HG03565 (cell line): Measurements from ENCODE around the gene NRG2.

ENCODE experiments used
- ATAC-seq: cut with Tn5 transposase; IDR thresholded peaks from one replicate; pipeline ENCODE4 v1.9.1; 2021; ENCODE audit warnings: mild to moderate bottlenecking, moderate library complexity; ENCODE audit not compliant: unreplicated experiment

The NRG2 gene

GRCh38 chr5:139975306-139975705, 67.8 kb downstream of the NRG2 start:
- no peak for ATAC-seq

GRCh38 chr5:139974661-139975060, 68.4 kb downstream of the NRG2 start:
- ATAC-seq = no peak

DNA sequence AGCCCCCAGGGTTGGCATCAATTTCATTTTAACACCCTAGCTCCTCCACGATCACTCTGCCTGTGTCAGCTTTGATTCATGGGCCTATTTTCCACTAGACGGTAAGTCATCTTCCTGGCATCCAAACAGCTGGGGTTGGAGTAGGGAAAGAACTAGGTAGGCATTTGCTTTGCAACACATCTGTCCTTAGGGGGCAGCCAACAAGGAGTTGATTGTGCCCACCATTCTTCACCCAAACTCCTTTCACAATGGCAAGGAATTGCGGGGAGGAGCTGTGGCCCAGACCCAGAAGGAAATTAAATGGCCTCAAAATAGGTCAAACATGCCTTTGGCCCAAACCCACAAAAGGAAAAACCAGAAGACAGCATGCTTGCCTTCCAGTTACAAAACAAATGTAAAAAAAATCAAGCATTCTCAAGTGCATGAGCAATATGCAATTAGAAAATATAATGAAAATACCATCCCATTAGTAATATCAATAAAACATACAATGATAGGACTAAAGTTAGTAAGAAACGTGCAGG, 71.8 kb downstream of the NRG2 start:
- no peak for ATAC-seq

DNA sequence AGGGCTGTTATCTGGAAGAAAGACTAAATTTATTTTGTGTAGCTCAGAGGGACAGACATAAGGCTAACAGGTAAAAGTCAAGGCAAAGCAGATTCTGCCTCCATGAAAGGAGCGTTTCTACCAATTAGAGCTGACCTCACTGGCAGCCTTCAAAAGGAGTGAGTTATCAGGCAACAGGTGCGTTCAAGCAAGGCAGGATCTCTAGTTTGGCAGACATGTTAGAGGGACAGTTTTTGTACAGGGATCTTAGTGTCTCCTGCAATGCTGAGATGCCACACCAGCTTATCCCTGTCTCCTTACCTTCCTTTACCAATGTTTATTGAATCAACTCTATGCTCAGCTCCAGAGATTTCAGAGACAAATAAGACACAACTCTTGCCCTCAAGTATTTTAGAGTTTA, 73.8 kb downstream of the NRG2 start:
- no peak for ATAC-seq

DNA sequence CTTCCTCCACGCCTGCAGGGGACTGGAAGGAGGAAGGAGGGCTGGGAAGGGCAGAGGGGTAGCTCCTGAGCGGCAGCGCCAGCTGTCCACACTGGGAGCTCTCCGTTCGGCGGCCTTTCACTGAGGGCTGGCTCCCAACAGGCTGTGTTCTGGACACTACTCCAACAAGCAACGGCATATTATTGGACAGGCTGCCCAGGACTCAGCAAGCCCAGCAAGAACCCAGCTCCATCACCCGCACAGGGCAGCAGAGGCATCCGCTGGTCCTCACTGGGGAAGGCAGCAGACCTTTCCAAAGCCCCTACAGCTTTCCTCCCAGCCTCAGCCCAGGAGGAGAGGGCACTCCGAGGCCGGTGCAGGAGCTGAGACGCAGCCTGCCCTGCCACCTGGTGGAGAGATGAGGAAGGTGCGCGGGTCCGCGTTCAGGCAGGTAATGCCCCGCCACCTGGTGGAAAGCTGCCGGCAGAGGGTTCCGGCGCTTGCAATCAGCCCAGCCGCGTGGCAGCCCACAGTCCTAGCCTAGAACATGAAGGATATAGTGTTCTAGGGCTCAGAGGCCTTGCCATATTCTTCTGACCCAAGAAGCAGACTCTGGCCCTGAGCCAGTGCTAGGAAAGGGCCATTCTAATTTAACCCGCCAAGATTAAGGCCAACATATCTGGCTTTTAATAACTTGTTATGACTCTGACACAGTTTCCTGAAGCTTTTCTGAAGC, 74.4 kb downstream of the NRG2 start:
- peak; percentile 88 for ATAC-seq

- ATAC-seq = no peak
These were observed 75.7 kb downstream of the NRG2 start for GRCh38 chr5:139967353-139967752.

GRCh38 chr5:139966856-139967255, 76.2 kb downstream of the NRG2 start:
- no peak for ATAC-seq

GRCh38 chr5:139964994-139965565, 78.0 kb downstream of the NRG2 start:
- no peak for ATAC-seq

DNA sequence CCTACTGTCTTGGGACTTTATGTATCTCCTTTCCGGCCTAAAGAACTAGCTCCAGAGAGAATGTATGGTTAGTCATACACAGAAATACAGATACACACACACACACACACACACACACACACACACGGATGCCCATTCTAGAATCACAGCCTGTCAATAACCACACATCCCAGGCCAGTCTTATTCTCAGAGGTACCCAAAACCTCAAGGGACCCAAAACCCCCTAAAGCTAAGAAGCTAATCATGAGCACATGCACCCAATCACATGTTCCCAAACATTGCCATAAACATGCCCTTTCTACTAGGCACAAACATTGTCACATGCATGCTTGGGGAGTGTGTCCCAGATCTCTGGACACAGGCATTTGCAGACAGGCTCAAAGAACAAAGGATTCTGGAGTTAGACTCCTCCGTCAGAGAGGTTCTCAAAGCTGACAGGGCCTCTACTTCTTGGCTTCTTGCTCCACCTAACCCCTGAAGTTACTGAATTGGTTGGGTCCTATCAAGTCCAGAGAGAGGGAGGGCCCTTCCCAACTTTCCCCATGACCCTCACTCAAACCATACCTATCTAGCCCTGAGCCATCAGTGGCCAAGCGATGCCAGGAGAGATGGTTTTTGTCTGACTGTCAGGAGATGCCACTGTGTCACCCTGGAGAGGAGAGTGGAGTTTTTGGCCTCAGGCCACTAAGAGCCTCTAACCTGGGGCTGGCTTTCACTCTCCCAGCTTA, 78.7 kb downstream of the NRG2 start:
- ATAC-seq = no peak

GRCh38 chr5:139962445-139962844, 80.7 kb downstream of the NRG2 start:
- ATAC-seq = no peak

DNA sequence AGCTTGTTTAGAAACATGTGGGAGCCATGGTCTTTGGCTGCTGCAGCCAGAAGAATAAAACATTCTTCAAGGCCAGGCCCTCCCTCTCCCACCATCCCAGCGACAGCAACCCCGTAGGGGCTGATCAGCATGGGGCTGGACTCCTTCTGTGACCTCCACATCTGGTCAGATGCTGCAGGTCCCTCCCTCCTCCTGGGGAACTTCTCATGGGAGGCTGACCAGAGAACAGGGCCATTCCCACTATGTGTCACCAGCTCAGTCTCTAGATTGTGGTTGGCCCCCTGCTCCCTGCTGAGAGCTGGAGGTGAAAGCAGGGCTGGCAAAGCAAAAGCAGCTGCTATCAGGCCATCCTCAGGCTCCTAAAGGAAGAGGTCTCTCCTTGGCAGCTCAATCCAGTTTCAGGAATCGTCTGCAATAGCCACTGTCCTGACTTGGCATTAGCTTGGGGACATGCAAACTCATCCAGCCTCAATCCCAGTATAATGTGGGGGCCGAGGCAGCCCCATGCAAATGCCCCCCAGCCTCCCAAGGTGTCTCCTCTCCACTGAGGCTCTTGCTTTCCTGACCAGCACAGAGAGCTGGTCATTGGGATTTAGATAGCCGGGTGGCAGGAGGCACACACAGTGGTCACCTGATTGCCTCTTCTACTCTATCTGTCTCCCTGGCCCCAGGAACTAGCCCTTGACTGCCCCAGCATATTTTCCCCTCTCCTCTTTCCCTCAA, 81.5 kb downstream of the NRG2 start:
- ATAC-seq = no peak

DNA sequence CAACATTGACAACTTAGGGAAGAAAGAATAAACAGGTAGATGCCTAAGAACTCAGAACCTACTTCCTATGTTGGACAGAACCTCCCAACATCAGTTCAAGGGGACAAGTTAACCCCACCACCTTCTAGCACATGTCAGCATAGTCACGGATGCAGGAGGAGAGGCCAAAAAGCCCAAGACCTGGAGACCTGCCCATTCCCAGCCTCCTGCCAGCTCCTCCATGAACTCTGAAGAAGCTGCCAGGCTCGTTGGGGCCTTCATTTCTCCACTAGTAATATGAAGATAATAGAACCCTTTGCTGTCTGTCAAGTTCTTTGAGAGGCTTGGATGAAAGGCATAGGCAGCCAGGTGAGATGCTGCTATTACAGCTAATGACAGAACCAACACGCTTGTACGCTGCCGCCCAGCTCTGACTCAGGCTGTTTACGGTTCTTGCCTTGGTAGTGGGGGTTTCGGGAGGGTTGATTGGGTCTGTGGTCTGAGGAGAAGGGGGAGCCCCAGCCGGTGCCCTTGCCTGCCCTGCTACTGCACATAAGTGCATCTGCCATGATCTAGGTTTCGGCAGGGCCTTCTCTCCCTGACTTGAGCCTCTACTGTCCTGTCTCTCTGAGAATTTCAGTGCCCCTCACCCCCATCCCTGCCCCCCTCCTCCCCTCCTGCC, 82.2 kb downstream of the NRG2 start:
- peak; percentile 74 for ATAC-seq

DNA sequence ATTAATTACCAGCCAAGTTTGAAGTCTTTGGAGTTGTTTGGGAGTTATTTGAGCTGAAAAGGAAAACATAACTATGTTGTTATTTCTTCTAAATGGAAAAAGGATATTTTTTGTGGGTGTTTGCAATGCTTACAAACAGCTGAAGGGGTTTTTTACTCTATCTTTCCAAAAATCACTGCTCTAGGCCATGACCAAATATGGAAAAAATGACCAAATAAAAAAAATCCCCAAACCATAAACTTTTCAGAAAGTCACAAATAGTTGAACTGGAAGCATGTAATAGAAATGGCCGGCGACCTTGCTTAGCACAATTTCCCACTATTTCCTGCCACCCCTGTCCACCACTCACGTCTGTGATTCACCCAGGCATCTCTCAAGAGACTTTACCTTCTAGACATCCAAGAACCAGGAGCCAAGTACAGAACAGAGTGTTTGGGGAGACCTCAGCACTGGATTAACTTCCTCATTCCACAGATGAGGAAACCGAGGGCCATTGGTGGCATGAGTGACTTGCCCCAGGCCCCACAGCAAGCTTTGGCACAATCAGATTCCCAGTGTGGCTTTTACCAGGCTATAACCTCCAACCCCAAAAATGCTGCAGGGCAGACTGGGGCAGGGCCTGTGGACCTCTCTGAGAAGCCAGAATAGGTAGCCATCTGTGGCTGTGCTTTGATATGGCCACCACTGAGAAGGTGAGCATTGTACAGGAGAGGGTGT, 84.5 kb downstream of the NRG2 start:
- no peak for ATAC-seq

DNA sequence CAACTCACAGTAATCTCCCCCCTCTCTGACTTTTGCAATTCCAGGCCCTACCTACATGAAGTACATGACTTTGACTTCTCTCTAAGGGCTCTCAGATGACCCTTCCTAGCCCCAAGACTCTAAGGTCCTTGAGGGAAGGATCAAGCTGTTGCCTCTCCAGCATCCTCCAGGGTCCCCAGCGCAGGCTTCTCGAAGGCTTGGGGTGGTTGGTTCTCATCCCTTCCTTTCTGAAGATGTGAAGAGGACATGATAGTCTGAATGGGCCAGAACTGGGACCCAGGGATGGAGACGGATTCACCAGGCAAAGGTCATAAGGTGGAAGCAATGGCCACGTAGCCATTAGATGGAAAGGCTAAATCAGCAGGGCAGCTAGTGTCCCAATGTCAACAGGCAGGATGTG, 86.8 kb downstream of the NRG2 start:
- no peak for ATAC-seq

DNA sequence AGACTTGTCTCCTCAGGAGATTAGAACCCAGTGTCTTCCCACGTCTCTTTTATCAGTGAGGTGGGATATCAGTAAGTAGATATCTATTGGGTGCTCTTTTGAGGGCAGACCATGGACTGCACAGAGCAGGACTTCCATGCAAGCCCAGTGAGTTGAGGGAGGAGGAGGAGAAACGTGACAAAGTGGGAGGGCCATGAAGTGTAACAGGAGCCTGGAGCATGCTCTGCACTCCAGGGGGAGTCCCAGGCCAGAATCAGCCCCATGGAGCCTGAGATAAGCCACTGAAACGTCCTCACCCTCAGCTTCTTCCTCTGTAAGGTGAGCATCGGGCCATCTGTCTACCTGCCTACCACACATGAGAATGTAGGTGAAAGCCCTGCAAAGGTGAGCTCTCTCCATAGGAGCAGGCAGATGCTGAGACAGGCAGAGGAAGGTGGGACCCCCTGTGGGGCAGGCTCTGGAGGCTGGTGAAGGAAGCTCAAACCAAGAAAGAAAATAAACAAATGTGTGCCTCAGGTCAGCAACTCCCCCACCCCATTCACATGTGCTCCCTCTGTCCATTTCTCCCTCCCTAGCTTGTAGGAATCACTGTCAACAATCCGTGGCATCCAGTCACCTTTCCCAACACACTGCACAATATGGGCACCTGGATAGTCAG, 87.4 kb downstream of the NRG2 start:
- ATAC-seq = no peak

DNA sequence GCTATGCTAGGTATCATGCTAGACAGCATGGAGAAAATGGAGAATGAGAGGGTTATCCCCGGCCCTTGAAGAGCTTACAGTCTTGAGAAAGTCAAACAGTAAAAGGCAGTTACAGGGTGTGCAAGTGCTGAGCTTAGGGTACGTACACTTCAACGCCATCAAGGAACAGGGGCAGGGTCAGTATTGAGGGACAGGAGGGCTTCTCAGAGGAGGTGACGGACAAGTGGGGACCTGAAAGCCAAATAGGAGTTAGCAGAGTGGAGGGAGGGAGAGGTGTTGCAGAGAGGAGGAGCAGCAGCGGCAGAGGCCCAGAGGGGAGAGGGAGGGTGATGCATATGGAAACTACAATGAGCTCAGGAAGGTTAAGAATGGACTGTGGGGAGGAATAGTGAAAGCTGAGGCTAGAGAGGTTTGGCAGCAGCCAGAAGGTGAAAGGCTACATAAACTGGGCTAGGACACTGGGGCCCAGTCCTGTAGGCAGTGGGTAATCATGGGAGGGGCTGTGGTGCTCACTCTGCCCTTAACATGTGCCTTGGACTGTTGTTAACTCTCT, 88.0 kb downstream of the NRG2 start:
- ATAC-seq = peak; percentile 72

DNA sequence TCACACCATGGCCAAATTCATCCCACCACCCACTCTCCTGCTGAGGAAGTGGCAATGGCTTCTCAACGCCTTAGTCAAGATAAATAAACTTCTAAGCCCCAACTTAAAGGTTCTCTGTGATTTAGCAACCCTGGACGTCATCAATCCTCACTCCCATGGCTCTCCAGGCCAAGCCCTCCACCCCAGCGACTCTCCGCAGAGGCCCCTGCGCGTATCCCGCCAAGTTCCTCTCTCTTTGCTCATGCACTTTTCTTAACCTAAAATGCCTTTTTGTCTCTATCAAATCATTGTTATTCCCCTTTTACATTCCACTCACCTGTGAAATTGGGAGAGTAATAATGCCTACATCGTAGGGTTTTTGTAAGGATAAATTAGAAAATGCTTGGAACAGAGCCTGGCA, 88.6 kb downstream of the NRG2 start:
- no peak for ATAC-seq

- no peak for ATAC-seq
These were observed 89.1 kb downstream of the NRG2 start for GRCh38 chr5:139954022-139954421.

DNA sequence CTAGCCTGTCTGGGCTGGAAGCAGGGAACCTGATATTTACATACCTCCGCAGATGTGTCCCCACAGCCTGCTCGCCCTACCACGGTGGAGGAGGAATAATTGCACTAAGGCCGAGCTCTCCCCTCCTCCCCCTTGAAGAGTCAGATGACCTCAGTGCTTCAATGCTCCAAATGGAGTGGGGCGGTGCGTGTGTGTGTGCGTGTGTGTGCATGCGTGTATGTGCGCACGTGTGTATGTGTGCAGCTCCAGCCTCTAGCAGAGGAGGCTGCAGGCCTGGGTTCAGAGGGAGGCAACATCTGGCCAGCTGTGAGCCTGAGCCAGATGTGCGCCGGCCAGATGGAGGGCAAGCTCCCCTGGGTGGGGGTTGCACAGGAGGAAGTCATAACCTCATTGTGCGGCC, 90.5 kb downstream of the NRG2 start:
- ATAC-seq = no peak
